Peyer's patch (tissue), 4 donors: ENCODE data around the gene NFKBIB.

Experiments used
- CTCF ChIP-seq, 6 experiments: fragments of 450-650 bp in 4 of 6; fragments of 200-600 bp in 2 of 6; sonication (generic) in 1 of 6; IDR thresholded peaks; one replicate each; pipeline ENCODE4 v1.5.1; 2017 to 2019; ENCODE audit warnings: antibody characterized with exemption in 6 of 6, mild to moderate bottlenecking in 3 of 6, moderate library complexity in 1 of 6
- POLR2A ChIP-seq, 2 donors: fragments of 450-650 bp; IDR thresholded peaks; one replicate each; pipeline ENCODE4 v1.5.1; 2017; ENCODE audit warnings: antibody characterized with exemption in 2 of 2, mild to moderate bottlenecking in 2 of 2, moderate library complexity in 2 of 2

GRCh38 chr19:38893341-38893771 is 6.4 kb upstream of the NFKBIB start:
- TF ChIP-seq POLR2A (IDR thresholded peaks at IDR 0.05) (no peak), CTCF (IDR thresholded peaks at IDR 0.05) (no peak)
